HG02870 (cell line): ENCODE measurements around the gene SMIM41.

Experiments used
- ATAC-seq: cut with Tn5 transposase; IDR thresholded peaks from one replicate; pipeline ENCODE4 v1.9.1; 2021; ENCODE audit warnings: mild to moderate bottlenecking, moderate library complexity; ENCODE audit not compliant: unreplicated experiment

The SMIM41 gene

DNA sequence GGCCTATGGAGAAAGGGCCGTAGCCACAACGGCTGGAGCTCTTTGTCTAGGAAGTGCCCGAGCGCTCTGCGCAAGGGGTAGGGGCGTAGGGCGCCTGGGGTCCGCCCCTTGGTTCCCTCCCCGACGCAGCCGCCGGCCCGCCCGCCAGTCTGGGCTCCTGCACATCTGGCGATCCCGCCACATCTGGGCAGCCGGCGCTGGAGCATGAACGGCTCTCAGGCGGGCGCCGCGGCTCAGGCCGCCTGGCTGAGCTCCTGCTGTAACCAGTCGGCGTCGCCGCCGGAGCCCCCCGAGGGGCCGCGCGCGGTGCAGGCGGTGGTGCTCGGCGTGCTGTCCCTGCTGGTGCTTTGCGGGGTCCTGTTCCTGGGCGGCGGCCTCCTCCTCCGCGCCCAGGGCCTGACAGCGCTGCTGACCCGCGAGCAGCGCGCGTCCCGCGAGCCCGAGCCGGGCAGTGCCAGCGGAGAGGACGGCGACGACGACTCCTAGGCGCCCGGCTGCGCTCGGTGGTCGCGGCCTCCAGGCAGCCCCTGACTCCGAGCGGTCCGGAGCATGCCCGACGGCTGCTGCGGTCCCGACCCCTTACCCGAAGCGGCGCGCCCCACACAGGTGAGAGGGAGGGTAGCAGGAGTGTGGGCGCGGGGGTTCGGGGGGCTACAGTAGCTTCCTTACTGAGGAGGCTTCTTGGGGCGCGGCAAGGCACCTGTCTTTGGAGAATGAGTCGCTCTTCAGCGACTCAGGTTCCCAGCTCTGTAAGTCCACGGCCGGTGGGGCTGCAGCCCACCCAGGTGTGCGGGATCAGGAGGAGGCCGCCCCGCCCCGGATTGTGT lies at the start of gene SMIM41:
Gene SMIM41, plus strand, starts transcription at position 129 of the 827 bp plus-strand sequence. Its CDS starts 76 bp downstream, at position 205.
- no peak for ATAC-seq

GRCh38 chr12:52032446-52032803 lies 47.1 kb upstream of the SMIM41 start:
- no peak for ATAC-seq

- ATAC-seq = peak; percentile 92
These were observed 46.6 kb upstream of the SMIM41 start for GRCh38 chr12:52032804-52033445.

GRCh38 chr12:52033446-52034140 lies 45.9 kb upstream of the SMIM41 start:
- ATAC-seq = no peak

GRCh38 chr12:52035190-52035589 lies 44.3 kb upstream of the SMIM41 start:
- ATAC-seq = no peak

DNA sequence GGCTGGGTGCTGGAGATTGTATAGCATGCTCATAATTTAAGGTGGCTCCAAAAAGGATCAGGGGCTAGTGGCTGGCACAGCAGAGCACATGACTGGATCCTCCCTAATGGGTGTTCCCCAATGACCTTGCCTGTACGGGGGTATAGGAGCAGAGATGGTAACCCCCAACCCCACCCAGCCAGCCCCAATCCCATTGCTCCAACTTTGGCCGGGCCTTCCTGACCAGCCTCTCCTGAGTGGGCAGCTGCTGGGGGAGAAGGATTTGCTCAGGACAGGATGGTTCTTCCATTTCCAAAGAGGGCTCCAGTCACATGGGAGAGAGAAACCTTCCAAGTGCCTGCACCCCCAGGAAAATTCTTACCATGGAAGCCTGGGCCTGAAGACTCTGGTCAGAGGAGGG lies 43.6 kb upstream of the SMIM41 start:
- no peak for ATAC-seq

DNA sequence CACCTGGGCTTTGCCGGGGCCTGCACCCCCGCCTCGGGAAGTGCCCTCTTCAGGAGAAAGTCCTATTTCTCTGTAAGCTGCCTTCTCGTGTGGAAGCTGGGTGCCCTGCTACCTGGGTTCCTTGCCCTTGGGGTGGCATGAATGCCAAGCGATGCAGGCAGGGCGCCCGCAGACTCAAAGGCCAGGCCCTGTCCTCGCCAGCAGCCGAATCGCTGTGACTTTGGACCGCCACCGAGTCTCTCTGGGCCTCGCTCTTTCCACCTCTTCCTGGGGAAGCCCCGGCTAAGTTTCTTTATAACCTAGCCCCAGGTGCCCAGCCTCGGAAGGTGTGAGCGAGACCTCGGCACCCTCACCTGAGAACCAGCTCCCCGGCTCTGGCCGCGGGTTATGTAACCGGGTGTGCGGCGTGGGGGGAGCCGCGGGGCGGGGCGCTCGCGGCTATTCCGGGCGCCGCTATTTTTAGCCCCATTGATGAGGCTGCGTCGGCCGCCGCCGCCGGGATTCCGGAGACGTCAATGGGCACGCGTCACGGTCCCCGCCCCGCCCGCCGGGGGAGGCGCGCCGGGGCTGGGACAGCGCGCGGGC lies 42.8 kb upstream of the SMIM41 start:
- peak; percentile 33 for ATAC-seq

DNA sequence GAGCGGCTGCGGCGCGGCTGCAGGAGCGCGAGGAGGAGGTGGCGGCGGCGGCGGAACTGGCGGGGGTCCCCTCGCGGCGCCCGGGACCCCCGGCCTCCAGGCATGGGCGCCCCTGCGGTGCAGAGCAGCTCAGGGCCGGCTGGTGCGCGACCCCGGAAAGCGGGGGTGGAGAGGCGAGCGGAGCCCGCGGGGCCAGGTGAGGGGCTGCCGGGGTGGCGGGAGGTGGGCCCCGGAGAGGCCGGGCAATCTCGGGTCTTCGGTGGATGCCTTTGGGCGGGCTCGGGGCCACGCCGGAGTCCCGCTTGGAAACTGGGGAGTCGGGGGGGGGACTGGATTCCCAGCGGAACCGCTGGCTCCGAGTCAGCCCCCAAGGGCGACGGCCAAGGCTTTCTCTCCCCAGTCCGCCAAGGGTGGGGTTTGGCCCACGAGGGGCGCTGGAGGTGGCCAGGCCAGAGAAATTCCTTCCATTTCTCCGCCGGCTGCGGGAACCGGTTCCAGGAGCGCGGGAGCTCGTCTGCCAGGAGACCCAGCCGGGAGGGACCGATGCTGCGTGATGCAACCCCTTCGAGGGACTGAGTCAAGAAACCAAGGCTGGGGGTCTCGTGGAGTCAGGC lies 42.1 kb upstream of the SMIM41 start:
- no peak for ATAC-seq

- ATAC-seq = no peak
These were observed 41.1 kb upstream of the SMIM41 start for GRCh38 chr12:52038447-52038846.

GRCh38 chr12:52041035-52041434 lies 38.5 kb upstream of the SMIM41 start:
- ATAC-seq = no peak

DNA sequence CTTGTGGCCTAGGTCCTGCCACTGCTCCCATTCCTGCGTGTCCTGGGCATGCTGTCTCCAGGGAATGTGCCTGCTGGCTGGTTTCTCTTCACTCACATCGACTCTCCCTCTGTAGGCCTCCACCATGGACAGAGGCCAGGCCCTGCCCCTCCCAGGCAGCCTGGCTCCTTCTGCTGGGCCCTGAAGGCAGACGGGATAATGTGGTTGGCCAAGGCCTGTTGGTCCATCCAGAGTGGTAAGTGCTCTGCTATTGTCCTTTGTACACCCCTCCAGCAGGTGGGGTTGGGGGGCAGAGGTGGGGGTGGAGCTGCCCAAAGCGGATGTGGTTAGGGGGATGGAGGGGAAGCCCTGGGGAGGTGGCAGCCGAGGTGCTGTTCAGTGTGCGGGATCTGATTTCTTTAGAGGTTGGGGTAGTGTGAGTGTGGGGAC lies 37.8 kb upstream of the SMIM41 start:
- ATAC-seq = no peak

- no peak for ATAC-seq
These were observed 36.7 kb upstream of the SMIM41 start for GRCh38 chr12:52042706-52043385.

- ATAC-seq = no peak
These were observed 35.9 kb upstream of the SMIM41 start for GRCh38 chr12:52043386-52044212.

DNA sequence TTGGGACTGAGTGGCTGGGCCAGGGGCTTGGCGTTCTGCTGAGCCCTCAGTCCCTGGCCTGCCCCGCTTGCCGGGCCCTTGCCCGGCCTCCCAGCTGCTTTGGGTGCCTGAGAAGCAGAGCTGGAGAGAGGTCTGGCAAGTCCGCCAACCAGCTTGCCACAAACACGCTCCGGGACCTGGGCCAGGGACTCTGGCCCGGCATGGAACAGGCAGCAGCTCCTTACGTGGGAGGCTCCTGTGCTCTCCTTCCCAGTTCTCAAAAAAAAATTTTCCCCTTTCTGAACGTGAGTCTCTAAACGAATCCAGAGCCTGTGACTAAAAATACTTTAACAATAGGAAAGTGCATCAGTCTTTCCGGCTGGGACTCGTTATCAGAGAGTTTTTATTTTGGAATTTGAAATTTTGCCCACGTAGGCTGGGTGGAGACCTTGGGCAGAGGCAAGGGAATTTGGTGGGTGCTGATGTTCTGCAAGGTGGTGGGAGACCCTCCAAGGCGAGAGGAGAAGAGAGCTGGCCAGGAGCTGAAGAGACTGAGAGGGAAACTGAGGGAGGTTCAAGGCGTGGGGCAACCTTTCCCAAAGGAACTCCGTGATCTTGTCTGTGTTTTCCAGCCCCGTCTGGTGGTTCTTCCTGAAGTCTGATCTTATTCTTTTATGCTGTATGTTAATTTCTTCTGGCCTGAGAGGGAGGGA lies 35.1 kb upstream of the SMIM41 start:
- no peak for ATAC-seq

GRCh38 chr12:52045794-52046199 lies 33.7 kb upstream of the SMIM41 start:
- ATAC-seq = no peak

GRCh38 chr12:52046859-52047258 lies 32.6 kb upstream of the SMIM41 start:
- ATAC-seq = no peak

DNA sequence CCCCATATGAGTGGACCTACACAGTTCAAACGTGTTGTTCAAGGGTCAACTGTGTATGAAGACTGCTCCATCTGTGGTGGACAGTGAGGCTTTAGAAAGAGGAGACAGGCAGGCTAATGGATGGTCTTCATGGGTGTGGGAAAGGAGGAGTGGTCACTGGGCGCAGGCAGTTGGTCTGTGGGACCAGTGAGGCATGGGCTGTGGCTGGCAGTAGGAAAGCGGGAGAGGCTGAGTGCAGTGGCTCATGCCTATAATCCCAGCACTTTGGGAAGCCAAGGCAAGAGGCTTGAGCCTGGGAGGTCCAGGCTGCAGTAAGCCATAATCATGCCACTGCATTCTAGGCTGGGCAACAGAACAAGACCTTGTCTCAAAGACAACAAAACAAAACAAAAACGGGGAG lies 30.2 kb upstream of the SMIM41 start:
- no peak for ATAC-seq

DNA sequence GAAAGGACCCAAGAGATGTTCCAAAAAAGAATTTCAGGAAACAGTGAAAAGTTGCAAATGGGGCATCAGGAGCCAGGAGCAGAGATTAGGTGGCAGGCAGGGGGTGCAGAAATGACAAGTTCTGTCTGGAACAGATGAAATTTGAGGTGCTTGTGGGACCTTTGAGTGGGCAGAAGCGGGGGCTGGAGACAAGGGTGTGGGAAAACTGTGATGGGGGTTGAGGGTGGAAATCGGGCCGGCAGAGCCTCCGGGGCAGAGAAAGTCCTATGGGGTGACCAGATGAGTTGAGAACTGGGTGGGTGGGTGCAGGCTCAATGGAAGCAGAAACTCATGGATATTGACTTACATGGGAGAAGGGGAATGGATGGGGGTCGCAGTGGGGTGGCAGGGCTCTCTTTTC lies 29.8 kb upstream of the SMIM41 start:
- no peak for ATAC-seq
